Measurements from ENCODE around the gene OARD1. TPM values are rescaled to one million over a fixed set of nuclear protein-coding genes. Genes with fewer than 3 reads are reported as not detected.
"Not testable (repeated sequence)": the region's sequence is repeated elsewhere in the genome, so short reads cannot be mapped to it uniquely, and the experiment has no call there.

The OARD1 gene, protein sequence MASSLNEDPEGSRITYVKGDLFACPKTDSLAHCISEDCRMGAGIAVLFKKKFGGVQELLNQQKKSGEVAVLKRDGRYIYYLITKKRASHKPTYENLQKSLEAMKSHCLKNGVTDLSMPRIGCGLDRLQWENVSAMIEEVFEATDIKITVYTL
- total RNA-seq (28.0 and 31.2 TPM in 2 replicates), polyA plus RNA-seq (37.7 and 46.4 TPM in 2 replicates)

DNA sequence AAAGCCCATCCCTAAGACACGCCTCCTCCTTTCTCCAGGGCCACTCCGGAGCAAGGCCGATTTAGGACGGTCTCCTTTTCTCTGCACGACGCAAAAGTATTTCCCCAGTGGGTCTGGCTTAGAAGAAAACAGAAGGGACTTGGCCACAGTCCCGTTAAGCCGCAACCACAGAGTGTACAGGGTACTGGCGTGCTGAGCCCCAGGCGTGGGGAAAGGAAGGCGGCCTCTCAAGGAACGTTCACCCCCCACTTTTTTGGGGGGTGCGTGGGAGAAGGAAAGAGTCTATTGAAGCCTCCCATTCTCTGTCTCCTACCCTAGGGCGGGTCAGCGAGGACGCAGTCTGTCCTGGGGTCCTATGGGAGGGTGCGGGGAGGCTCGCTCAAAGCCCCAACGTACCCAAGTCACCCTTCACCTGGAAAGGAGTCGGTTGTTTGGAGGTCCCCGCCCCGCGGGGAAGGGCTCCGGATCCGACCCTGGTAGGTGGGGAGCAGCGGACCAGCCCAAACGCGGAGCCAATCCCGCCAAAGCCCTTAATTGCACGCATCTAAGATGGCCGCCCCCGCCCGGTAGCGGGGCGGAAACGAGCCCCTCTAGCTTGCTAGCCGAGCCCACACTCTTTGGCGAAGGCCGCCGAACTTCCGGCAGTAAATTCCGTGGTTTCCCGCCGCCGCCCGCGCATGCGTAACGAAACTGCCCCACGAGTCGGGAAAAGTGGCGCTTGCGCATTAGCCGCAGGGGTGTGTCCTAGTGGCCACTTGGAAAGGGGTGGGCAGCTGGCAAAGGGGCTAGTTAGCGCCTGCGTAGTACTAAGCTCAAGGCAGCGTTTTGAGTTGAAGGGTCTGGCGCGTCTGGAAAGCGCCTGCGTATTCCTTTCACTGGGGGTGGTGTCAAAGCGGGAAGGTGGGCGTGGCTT is at the start of gene OARD1:
Gene OARD1, minus strand, starts transcription at position 434 of the 913 bp plus-strand sequence. CDS start 722 bp downstream, outside the sequence.
- Histone ChIP-seq H3K27ac (peak within 1 kb of the TSS; percentile 99), H3K36me3 (replicated peaks; ENCODE audit: insufficient read depth, low read depth) (no peaks in the 10 kb centered on the region), H3K4me2 (peak within 1 kb of the TSS; percentile 93), H2AFZ (peak within 1 kb of the TSS; percentile 61), H4K20me1 (ENCODE audit: insufficient read depth, poor library complexity, severe bottlenecking) (peaks cover 20% of the 10 kb centered on the region), H3K9me3 (ENCODE audit: low read depth) (no peaks in the 10 kb centered on the region), H3K4me1 (ENCODE audit: insufficient read depth) (peaks cover 15% of the 10 kb centered on the region), H3K79me2 (peaks cover 46% of the 10 kb centered on the region), H3K27me3 (no peaks in the 10 kb centered on the region), H3K9me2 (replicated peaks; ENCODE audit: insufficient read depth) (no peaks in the 10 kb centered on the region), H3K4me3 (peak within 1 kb of the TSS; percentile 88)
- TF ChIP-seq, protein P1, sequence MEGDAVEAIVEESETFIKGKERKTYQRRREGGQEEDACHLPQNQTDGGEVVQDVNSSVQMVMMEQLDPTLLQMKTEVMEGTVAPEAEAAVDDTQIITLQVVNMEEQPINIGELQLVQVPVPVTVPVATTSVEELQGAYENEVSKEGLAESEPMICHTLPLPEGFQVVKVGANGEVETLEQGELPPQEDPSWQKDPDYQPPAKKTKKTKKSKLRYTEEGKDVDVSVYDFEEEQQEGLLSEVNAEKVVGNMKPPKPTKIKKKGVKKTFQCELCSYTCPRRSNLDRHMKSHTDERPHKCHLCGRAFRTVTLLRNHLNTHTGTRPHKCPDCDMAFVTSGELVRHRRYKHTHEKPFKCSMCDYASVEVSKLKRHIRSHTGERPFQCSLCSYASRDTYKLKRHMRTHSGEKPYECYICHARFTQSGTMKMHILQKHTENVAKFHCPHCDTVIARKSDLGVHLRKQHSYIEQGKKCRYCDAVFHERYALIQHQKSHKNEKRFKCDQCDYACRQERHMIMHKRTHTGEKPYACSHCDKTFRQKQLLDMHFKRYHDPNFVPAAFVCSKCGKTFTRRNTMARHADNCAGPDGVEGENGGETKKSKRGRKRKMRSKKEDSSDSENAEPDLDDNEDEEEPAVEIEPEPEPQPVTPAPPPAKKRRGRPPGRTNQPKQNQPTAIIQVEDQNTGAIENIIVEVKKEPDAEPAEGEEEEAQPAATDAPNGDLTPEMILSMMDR (IDR thresholded peaks at IDR 0.05; ENCODE audit: poor library complexity): no peak
- no peak for TF ChIP-seq EZH2phosphoT487 (IDR thresholded peaks at IDR 0.05; ENCODE audit: low read depth, severe bottlenecking, unreplicated experiment)
- DNase-seq (ENCODE audit: low spot score): peak; percentile 100
- 1% methylated on average over 63 of the region's 63 CpGs for WGBS (ENCODE audit: low lambda C conversion rate, missing lambda C conversion rate)

DNA sequence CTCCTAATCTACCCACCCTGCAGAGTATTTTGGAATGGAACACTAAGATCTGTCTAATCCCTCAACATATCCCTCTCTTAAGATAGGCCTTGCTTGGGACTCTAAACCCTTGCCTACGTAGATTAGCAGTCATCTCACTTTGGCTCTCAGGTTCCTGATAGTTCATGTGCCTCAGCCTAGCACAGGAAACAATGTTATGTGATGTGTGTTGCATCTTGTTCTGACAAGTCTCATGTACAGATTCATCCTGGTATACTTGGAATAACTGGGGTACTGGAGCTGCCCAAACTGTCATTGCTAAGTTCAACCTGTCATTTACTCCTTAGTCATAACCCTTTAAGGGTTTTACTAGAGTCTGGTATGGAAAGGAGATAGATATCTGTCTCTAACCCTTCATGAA is 47.9 kb upstream of the OARD1 start:
- Histone ChIP-seq H2AFZ (no peak overlapping the region), H4K20me1 (ENCODE audit: insufficient read depth, poor library complexity, severe bottlenecking) (no peaks in the 10 kb centered on the region), H3K9me2 (replicated peaks; ENCODE audit: insufficient read depth) (no peaks in the 10 kb centered on the region), H3K4me3 (no peak overlapping the region), H3K9me3 (ENCODE audit: low read depth) (no peaks in the 10 kb centered on the region), H3K4me1 (ENCODE audit: insufficient read depth) (no peaks in the 10 kb centered on the region), H3K4me2 (no peak overlapping the region), H3K79me2 (no peaks in the 10 kb centered on the region), H3K27me3 (no peaks in the 10 kb centered on the region), H3K27ac (no peak overlapping the region), H3K36me3 (replicated peaks; ENCODE audit: insufficient read depth, low read depth) (no peaks in the 10 kb centered on the region)
- no peak for DNase-seq (ENCODE audit: low spot score)
- WGBS (ENCODE audit: low lambda C conversion rate, missing lambda C conversion rate): 94% methylated on average over 1 of the region's 1 CpG
- TF ChIP-seq EZH2 (IDR thresholded peaks at IDR 0.05; ENCODE audit: borderline replicate concordance) (no peak), EZH2phosphoT487 (IDR thresholded peaks at IDR 0.05; ENCODE audit: low read depth, severe bottlenecking, unreplicated experiment) (no peak)
- TF ChIP-seq, protein P1 (IDR thresholded peaks at IDR 0.05; ENCODE audit: poor library complexity): no peak

DNA sequence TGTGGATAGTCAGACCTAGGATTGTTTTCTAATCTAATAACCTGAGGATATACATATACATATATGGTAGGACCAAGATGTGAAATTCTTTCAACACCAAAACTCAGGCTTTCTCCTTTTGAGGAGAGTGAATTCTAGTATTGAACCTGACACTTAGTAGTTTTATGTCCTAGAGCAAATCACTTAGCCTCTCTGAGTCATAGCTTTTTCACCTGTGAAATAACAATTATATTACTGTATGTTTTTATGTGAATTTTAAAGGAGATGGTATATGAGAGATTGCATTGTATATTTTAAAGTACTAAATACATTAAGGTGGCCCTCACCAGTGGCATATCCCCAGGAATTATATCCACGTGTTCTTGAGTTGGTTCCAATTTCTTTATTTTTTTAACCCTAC is 47.4 kb upstream of the OARD1 start:
- H3K4me2 ChIP-seq: no peak overlapping the region

DNA sequence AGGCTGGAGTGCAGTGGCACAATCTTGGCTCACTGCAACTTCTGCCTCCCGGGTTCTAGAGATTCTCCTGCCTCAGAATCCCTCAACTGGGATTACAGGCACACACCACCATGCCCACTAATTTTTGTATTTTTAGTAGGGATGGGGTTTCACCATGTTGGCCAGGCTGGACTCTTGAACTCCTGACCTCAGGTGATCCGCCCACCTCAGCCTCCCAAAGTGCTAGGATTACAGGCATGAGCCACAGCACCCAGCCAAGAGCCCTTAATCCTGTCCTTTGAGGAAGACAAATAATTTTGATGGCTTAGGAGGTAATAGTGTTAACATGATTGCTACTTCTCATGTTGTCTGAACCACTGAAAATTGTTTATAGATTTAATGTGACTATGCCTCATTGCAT is 42.9 kb upstream of the OARD1 start:
- H3K27me3 ChIP-seq; H3K79me2 ChIP-seq; H3K9me3 ChIP-seq (ENCODE audit: low read depth); H3K9me2 ChIP-seq (replicated peaks; ENCODE audit: insufficient read depth); H3K4me1 ChIP-seq (ENCODE audit: insufficient read depth); DNase-seq (ENCODE audit: low spot score); H3K27ac ChIP-seq; H4K20me1 ChIP-seq (ENCODE audit: insufficient read depth, poor library complexity, severe bottlenecking); H3K4me2 ChIP-seq; H2AFZ ChIP-seq; H3K4me3 ChIP-seq; H3K36me3 ChIP-seq (replicated peaks; ENCODE audit: insufficient read depth, low read depth): not testable (repeated sequence)
- 83% methylated on average over 2 of the region's 2 CpGs for WGBS (ENCODE audit: low lambda C conversion rate, missing lambda C conversion rate)

More for the DNA sequence above, 47.4 kb upstream of the OARD1 start:
- TF ChIP-seq EZH2phosphoT487 (IDR thresholded peaks at IDR 0.05; ENCODE audit: low read depth, severe bottlenecking, unreplicated experiment) (no peak), EZH2 (IDR thresholded peaks at IDR 0.05; ENCODE audit: borderline replicate concordance) (no peak)
- TF ChIP-seq, protein P1 (IDR thresholded peaks at IDR 0.05; ENCODE audit: poor library complexity): no peak
- Histone ChIP-seq H3K27ac (no peak overlapping the region), H4K20me1 (ENCODE audit: insufficient read depth, poor library complexity, severe bottlenecking) (no peaks in the 10 kb centered on the region), H2AFZ (no peak overlapping the region), H3K4me1 (ENCODE audit: insufficient read depth) (no peaks in the 10 kb centered on the region), H3K4me3 (no peak overlapping the region), H3K27me3 (no peaks in the 10 kb centered on the region), H3K9me3 (ENCODE audit: low read depth) (no peaks in the 10 kb centered on the region), H3K36me3 (replicated peaks; ENCODE audit: insufficient read depth, low read depth) (no peaks in the 10 kb centered on the region), H3K79me2 (no peaks in the 10 kb centered on the region), H3K9me2 (replicated peaks; ENCODE audit: insufficient read depth) (no peaks in the 10 kb centered on the region)
- DNase-seq (ENCODE audit: low spot score): no peak
- 78% methylated on average over 1 of the region's 1 CpG for WGBS (ENCODE audit: low lambda C conversion rate, missing lambda C conversion rate)
